HG03159 (cell line): Measurements from ENCODE around the gene SLC5A12.
"Not testable (repeated sequence)": the region's sequence is repeated elsewhere in the genome, so short reads cannot be mapped to it uniquely, and the experiment has no call there.

Experiments
- ATAC-seq: cut with Tn5 transposase; IDR thresholded peaks from one replicate; pipeline ENCODE4 v1.9.1; 2021; ENCODE audit warnings: mild to moderate bottlenecking, moderate library complexity; ENCODE audit not compliant: unreplicated experiment

SLC5A12 gene

GRCh38 chr11:26665036-26665435 lies 56.8 kb downstream of the SLC5A12 start:
- ATAC-seq = no peak

- ATAC-seq = no peak
Measured at GRCh38 chr11:26662916-26663315, 58.9 kb downstream of the SLC5A12 start.

DNA sequence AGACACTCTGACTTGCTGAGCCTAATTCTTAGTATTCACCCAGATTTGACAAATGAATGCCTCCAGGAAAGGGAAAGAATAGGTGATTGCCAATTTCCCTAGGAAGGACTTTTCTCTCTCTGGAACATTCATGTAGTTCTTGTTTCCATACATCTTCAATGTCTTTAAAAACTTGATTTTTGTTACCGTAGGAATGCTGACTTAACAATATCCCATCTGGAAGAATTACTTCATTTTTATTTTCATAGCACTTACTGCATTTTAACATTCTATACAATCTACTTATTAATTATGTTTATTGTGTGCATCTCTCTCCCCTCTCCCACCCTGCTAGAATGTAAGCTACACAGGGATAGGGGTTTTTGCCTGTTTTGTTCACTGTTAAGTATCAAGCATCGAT lies 66.6 kb downstream of the SLC5A12 start:
- ATAC-seq = no peak

DNA sequence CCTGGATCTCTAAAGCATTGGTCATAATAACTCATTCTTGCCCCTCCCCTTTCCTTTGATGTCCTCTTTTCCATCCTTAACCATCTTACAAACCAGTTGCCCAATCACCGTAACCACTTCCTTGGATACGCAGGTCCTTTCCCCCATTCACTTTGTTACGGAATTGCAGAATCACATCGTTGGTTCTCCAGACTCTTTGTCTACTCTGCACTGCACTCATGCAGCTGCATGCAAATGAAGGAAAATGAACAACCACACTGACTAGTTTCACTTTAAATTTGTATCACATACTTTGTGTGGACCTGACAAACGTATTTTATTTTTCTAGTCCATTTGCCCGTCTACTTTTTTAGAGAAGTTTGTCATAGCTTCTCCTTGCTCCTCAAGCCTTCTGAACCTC lies 69.9 kb downstream of the SLC5A12 start:
- ATAC-seq = no peak

DNA sequence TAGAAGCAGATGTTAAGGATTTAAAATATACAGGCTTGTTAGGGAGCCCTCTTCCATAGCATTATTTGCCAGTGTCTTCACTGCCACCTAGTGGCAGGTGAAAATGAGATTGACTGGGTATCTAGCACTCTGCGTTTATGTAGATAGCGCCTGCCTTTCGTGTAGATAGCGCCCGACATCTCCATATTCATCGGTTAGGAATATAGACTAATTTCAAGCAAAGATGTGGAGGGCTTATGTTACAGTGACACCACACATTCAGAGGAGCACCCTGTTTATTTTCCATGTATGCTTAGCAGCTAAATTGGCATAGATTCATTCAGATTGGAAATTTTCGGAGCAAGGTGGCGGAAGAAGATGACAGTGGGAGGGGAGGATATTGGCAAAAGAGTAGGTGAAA lies 72.0 kb downstream of the SLC5A12 start:
- ATAC-seq = peak; percentile 96

- ATAC-seq = not testable (repeated sequence)
Measured at GRCh38 chr11:26643314-26643713, 78.5 kb downstream of the SLC5A12 start.

DNA sequence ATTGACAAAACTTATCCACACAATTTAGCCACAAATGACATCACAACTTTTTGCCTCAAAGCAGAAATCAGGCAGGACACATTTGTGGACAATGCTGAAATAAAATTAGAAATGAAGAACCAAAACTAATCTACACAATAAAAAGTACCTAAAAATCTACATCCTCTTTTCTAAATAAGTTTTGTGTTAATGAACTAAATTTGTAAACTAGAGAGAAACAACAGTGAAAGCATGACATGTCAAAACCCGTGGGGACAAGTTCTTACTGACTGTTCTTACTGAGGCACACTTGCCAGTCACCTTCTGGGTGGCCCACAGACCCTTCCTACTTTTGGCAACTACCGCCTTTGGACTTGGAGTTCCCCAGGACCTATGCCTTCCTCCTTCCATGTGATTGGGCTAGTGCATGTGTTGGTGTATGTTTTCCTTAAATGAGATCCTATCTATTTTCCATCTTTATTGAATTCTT lies 89.1 kb downstream of the SLC5A12 start:
- ATAC-seq = peak; percentile 60

DNA sequence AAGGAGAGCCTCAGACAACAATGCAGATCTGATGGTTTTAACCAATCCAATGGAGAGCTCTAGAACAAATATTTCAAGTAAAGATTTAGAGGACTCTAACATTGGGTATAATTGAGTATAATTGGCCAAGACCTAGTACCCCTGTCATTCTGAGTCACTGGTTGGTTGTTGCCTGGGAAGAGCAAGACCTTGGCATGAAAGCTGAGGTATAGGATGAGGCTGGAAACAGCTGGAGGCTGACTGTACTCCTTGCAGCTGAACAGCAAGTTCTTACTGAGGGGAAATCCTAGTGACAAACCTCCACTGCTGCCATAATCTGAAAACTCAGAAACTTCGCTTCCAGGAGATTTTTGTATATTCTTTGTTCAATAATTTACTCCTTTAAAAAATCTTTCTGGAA lies 95.5 kb downstream of the SLC5A12 start:
- ATAC-seq = no peak

DNA sequence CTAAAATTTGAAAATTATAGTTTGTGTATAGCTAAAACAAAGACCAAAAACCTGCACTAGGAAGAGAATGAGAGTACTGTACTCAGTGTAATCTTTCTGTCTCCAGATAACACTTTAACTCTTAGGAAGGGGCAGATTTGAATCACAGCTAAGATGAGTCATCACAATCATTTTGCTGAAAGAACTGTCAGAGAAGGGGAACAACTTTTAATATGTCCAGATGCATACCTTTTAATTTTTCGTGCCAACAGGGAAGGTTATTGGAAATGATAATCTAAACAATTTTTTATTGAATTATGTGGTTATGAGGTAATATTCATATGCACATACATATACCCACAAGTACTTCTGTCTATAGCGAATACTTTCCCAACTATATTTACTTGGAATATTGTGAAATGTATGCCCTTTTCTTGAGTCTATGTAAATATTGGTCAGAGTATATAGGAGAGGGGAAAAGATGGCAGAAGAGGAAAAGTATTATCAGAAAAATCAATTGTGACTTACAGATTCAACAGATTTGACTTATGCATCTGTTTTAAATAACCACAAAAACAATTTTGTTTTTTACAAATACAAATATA lies 98.7 kb downstream of the SLC5A12 start:
- ATAC-seq = peak; percentile 57

DNA sequence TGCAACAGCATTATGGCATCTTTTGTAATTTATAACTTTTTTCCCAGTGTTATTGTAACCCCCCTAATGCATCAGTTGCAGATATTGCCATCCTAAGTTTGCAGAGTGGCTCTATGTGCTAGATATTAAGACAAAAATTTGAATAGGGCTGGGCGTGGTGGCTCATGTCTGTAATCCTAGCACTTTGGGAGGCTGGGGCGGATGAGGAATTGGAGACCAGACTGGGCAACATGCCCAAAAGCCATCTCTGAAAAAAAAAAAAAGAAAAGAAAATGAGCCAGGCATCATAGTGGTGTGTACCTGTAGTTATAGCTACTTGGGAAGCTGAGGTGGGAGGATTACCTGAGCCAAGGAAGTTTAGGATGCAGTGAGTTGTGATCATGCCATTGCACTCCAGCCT lies 99.7 kb downstream of the SLC5A12 start:
- ATAC-seq = no peak

DNA sequence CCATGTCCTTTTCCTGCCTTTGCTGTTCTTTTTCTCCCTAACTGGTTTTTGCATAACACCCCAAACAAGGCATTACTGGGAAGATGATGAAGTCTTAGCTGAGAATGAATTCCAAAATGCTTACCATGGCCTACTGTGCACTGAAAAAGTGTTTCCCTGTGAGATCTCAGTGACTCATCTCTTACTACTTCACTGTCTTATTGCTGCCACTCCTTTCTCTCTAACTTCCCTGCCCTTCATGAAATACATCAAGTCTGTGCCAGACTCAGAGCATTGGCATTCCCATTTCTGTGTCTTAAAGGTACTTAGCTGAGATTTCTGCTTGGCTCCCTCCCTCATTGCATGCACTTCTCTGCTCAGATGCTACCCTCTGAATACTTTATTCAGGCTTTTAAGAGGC lies 100.7 kb downstream of the SLC5A12 start:
- ATAC-seq = no peak

- no peak for ATAC-seq
Measured at GRCh38 chr11:26620282-26621045, 101.4 kb downstream of the SLC5A12 start.

GRCh38 chr11:26618441-26618840 lies 103.4 kb downstream of the SLC5A12 start:
- ATAC-seq = no peak
